Breast epithelium (tissue), 3 donors: ENCODE measurements around the gene SLC15A1.

Source experiments
- POLR2A ChIP-seq: fragments of 450-650 bp; IDR thresholded peaks from one replicate; pipeline ENCODE4 v1.6.1; 2016; ENCODE audit warnings: antibody characterized with exemption, mild to moderate bottlenecking, moderate library complexity
- POLR2AphosphoS5 ChIP-seq, 3 donors: sonication (generic); formaldehyde crosslinking; IDR thresholded peaks; one replicate each; pipeline ENCODE4 v1.6.1; 2017; ENCODE audit warnings: antibody characterized with exemption in 3 of 3
- TF ChIP-seq, protein P1 (sequence below), 3 donors: fragments of 450-650 bp; IDR thresholded peaks; one replicate each; pipeline ENCODE4 v1.5.1; 2016 to 2017; ENCODE audit warnings: antibody characterized with exemption in 3 of 3, mild to moderate bottlenecking in 3 of 3, moderate library complexity in 3 of 3

DNA sequence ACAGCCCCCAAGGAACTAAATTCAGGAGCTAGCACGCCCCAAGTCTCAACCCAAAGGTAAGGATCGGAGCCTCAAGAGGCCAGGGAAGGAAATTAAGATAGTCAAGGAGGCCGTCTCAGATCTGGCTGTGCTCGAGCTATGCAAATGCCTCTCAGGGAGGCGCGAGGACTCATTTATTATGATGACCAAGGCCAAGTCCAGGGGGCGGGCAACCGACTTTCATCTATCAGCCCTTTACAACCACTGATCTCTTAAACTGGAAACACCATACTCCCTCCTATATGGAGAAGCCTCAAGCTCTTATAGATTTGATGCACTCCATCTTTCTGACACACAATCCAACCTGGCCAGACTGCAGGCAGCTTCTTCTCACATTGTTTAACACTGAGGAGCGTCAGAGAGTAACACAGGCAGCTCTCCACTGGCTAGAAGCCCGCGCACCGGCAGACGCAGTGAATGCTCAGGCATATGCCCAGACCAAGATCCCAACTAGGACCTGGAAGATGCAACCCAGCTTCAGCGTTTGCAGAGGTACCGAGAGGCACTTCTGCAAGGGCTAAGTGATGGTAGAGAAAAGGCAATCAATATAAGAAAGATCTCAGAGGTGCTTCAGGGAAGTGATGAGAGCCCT lies 9.6 kb upstream of the SLC15A1 start:
- TF ChIP-seq, protein P1, sequence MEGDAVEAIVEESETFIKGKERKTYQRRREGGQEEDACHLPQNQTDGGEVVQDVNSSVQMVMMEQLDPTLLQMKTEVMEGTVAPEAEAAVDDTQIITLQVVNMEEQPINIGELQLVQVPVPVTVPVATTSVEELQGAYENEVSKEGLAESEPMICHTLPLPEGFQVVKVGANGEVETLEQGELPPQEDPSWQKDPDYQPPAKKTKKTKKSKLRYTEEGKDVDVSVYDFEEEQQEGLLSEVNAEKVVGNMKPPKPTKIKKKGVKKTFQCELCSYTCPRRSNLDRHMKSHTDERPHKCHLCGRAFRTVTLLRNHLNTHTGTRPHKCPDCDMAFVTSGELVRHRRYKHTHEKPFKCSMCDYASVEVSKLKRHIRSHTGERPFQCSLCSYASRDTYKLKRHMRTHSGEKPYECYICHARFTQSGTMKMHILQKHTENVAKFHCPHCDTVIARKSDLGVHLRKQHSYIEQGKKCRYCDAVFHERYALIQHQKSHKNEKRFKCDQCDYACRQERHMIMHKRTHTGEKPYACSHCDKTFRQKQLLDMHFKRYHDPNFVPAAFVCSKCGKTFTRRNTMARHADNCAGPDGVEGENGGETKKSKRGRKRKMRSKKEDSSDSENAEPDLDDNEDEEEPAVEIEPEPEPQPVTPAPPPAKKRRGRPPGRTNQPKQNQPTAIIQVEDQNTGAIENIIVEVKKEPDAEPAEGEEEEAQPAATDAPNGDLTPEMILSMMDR (IDR thresholded peaks at IDR 0.05), result no peak
- no peak for TF ChIP-seq POLR2AphosphoS5 (IDR thresholded peaks at IDR 0.05)
- no peak for TF ChIP-seq POLR2A
